ENCODE data around the gene ZDHHC22.

Gene ZDHHC22

GRCh38 chr14:77142005-77142800 is 612 bp upstream of the ZDHHC22 start:
- TF ChIP-seq CSDC2 (CRISPR knock-in tag; IDR thresholded peaks at IDR 0.05), result no peak
- no peak for TF ChIP-seq BACH2 (CRISPR knock-in tag; IDR thresholded peaks at IDR 0.05; ENCODE audit: borderline replicate concordance)
- TF ChIP-seq OSR1 (CRISPR knock-in tag; IDR thresholded peaks at IDR 0.05), result no peak
- TF ChIP-seq ARNTL (CRISPR knock-in tag; IDR thresholded peaks at IDR 0.05; ENCODE audit: borderline replicate concordance, low read depth), result no peak
- ATAC-seq, result no peak

- ATAC-seq, result peak; percentile 3; the same call in 1 of the 3 replicates
- TF ChIP-seq ZFP30 (CRISPR knock-in tag; IDR thresholded peaks at IDR 0.05) (no peak), ARNTL (CRISPR knock-in tag; IDR thresholded peaks at IDR 0.05; ENCODE audit: borderline replicate concordance, low read depth) (no peak), CSRNP3 (CRISPR knock-in tag; IDR thresholded peaks at IDR 0.05) (no peak), ESRRG (CRISPR knock-in tag; IDR thresholded peaks at IDR 0.05) (no peak), CREB5 (CRISPR knock-in tag; IDR thresholded peaks at IDR 0.05; ENCODE audit: low read depth) (no peak)
Observed at GRCh38 chr14:77140359-77141213, 1.0 kb downstream of the ZDHHC22 start.

GRCh38 chr14:77139540-77140358 is 1.8 kb downstream of the ZDHHC22 start:
- peak; percentile 81 for ATAC-seq
- TF ChIP-seq ESRRG (CRISPR knock-in tag; IDR thresholded peaks at IDR 0.05) (no peak), ZFP3 (CRISPR knock-in tag; IDR thresholded peaks at IDR 0.05) (no peak), ZFP30 (CRISPR knock-in tag; IDR thresholded peaks at IDR 0.05) (no peak), ZNF565 (CRISPR knock-in tag; conservative IDR thresholded peaks at IDR 0.05; ENCODE audit: low read depth) (no peak), CREB5 (CRISPR knock-in tag; IDR thresholded peaks at IDR 0.05; ENCODE audit: low read depth) (no peak), ARNTL (CRISPR knock-in tag; IDR thresholded peaks at IDR 0.05; ENCODE audit: borderline replicate concordance, low read depth) (no peak), ZNF8 (CRISPR knock-in tag; IDR thresholded peaks at IDR 0.05) (no peak), PPARA (CRISPR knock-in tag; IDR thresholded peaks at IDR 0.05; ENCODE audit: borderline replicate concordance) (no peak), TOX (CRISPR knock-in tag; IDR thresholded peaks at IDR 0.05; ENCODE audit: borderline replicate concordance) (no peak)

GRCh38 chr14:77139022-77139421 is 2.6 kb downstream of the ZDHHC22 start:
- no peak for TF ChIP-seq TCF4 (CRISPR knock-in tag; IDR thresholded peaks at IDR 0.05; ENCODE audit: borderline replicate concordance)
- no peak for TF ChIP-seq PATZ1 (CRISPR knock-in tag; IDR thresholded peaks at IDR 0.05; ENCODE audit: borderline replicate concordance)
- no peak for TF ChIP-seq ESRRG (CRISPR knock-in tag; IDR thresholded peaks at IDR 0.05)
- ATAC-seq, result no peak

GRCh38 chr14:77133720-77134338 is 7.8 kb downstream of the ZDHHC22 start:
- peak; percentile 58 for ATAC-seq
- no peak for TF ChIP-seq ZNF70 (CRISPR knock-in tag; IDR thresholded peaks at IDR 0.05)
